GM18526 (cell line): Measurements from ENCODE around the gene SHISA9.

Experiments
- POLR2A ChIP-seq: IDR thresholded peaks from 3 replicates; pipeline ENCODE4 v1.6.1; 2011; ENCODE audit not compliant: insufficient read length; ENCODE audit errors: extremely low read depth

The SHISA9 gene

DNA sequence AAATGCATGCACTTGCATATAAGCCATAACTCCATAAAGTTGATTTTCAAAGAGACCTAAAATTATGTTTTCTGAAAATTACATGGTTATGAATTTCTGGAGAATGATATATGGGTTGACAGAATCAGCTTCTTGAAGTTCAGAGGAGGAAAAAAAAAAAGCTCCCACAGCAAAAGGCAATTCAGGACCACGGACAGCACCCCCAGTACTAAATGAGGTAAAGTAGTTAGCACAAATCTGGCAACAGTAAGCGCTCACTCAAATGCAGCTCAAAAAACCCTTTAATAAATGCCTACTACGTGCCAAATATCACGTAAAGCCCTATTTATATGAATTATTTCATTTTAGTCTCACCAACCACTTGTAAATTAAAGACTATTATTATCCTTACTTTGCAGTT, 135.2 kb downstream of the SHISA9 start:
- no peak for TF ChIP-seq POLR2A

DNA sequence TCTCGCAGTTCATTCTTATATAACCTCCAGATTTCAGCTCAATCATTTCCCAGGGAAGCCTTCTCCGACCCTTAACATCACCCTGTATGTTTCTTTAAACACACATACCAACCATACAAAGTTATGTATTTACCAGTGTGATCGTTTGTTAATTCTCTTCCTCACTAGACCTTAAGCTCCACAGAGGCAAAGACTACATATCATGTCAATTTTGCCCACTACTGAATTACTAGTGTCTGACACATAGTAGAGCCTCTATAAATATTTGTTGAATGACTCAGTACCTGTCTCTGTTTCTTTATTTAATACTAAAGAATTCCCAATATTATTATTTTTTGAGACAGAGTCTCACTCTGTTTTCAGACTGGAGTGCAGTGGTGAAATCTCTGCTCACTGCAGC, 137.2 kb downstream of the SHISA9 start:
- no peak for TF ChIP-seq POLR2A

DNA sequence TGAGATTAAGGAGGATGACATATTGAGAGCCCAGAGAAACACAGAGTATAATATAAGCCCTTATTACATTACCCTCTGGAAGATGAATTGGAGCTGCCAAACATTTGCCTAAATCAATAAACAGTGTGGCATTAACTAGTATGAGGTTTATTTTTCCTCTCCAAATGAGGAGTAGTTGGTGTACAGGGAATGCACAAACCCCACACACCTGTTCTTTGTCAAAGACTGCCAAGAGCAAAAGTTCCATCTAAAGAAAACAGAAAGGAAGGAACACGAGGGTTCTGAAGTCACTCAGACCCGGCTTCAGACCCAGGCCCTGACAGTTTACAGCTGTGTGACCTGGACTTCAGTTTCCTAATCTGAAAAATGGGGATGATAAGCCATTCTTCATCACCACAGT, 138.1 kb downstream of the SHISA9 start:
- TF ChIP-seq POLR2A = no peak

DNA sequence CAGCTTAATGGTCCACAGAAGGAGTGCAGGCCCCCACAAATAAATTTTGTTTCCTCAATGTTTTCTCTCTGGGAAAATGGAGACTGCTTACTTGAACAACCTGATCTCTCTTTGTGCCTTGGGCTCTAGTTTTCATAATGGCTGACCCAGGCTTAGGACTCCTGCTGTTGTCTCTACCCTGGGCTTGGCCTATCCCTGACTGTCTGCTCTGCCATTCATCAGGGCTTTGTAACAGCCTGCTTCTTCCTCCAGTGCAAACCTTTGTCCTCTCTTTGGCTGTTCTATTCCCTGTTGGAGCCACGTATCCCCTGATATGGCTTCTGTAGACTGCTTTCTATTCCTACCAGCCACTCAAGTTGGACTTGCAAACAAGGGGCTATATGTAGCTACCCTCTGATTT, 139.8 kb downstream of the SHISA9 start:
- no peak for TF ChIP-seq POLR2A

DNA sequence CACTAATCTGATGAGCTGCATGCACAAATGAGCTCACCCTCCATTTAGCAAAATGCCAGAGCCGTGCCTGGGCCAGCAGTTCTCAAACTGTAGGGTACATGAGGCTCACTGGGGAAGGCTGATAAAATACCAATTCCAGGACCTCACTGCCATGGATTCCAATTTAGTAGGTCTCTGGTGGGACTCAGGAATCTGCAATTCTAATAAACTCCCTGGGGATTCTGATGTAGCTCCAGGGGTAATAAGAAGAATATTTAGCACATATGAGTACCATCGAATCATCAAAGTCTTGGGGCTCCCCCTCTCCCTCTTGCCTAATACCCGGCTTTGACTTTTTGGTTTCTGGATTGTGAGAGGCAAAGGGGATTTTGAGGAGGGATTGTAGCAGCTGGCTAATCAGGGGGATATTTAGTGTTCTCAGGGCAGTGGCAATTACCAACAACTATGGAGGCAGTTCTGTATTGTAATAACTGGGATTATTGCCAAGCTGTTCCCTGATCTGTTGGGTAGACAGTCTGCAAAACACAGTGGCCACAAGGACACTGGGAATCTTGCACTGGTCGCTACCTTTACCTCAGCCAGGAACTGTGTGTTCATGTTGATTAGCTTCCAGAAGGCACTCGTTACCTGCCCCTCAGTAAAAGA, 140.4 kb downstream of the SHISA9 start:
- TF ChIP-seq POLR2A = no peak

DNA sequence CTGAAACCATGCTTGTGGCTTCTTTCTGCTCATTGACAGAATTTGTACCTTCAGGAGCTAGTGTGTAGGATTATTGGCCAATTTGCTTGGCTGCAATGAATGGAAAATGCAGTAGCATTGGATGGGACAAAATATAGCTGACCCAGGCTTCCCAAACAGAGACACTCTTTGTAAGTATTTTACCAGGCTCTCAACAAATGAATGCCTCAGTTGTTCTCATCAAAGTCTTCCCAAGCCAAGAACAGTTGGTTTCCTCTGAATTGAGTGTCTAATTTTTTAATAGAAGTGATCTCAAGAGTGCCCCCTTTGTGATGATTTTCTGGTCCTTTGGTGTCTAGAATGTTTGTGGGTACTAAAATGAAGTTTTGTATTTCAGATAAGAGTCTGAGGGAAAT, 140.9 kb downstream of the SHISA9 start:
- TF ChIP-seq POLR2A = no peak

DNA sequence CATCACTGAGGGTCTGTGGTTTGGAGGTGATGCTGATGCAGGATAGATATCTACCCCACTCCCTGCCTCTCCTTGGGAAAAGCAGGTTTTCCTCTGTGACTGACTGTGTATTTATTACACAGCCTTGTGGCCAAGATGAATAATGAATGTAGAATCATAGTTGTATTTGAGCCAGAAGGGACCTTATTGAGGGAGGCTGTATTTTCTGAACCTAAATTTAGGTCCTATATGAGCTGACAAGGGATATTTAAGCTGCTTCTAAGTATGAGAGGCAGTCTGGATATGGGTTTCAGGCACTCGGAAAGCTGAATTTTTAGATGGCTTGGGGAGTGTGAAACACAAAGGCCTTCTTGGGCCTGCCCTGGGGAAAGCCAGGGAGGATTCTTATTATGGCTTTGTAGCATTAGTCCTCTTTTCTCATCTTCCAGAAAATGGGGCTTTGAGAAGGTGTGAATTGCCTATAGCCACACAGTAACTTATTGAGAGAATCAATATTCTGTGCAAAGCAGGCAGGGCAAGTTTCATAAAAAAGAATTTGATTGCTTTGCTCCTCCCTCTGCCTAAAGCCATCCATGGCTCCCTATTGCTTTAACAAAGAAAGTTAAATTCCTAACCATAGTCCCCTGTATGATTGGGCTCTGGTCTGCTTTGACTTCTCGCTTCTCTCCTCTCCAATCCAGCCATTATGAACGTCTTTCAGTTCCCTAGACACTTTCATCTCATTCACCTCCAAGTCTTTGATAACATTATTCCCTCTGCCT, 144.8 kb downstream of the SHISA9 start:
- TF ChIP-seq POLR2A = no peak

DNA sequence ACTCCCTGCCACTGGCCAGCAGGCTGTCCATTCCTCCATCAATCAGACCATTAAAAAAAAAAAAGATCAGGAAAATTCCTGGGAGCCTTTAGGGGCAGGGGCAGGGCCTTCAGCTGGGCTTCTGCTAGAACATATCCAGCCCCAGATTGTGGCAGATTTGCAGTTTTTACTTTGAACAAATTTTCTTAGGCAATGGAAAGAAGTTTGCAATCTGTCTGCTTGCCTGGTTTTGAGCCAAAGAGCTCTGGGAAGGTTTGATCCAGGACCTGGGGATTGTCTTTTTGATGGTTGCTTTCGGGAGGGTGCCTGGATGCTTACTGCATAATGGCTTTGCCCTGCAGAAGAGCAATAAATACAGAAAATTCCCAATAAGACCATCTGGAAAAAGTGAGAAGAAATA, 145.9 kb downstream of the SHISA9 start:
- TF ChIP-seq POLR2A = no peak

DNA sequence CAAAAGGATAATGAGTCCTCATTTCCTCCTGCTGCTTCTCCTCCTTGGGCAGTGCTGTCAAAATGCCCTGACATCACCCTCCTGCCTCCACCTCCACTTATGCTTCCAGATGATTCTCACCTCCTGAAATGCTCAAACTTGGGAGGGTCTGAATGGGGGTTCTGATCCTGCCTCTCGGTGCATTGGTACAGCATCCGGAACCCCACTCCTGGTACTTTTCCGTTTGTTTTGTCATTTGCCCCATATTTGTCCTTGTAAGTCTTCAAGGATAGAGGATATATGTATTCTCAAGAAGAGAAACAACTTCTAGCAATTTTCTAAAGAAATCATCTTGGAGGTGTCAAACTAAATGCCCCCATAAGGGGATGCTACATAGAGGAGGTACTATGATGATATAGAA, 148.3 kb downstream of the SHISA9 start:
- no peak for TF ChIP-seq POLR2A

DNA sequence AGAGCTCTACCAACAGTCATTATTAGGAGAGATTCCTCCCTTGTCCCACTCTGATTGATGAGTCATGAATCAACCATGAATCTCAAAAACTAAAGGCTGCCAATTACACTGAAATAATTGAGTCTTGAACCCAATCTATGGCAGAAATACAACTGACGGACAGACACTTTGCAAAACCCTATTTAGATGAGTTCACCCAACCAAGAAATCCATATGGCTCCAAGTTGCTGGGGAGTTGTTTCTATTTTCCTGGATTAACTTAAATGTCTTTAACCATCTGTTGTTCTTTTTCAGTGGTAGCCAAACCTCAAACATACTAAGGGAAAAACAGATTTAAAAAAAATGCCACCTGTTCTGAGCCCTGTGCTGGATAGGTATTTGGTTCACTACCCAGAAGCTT, 151.0 kb downstream of the SHISA9 start:
- no peak for TF ChIP-seq POLR2A

DNA sequence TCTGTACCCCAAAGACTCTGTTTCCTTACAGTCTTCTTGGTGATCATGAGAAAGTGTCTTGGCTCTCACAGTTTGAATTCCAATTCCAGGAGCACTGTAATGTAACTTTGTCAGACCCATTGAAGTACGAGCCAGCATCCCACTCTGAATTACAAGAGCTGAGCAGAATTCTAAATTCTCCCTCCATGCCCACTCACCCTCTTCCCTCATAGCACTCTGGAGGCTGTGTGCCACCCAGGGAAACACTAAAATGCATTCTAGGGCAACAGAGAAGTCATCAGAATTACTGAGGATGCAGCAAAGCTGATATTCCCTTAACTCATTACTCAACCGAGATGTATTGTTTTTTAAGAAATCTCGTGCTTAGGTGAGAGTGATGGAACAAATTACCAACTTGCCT, 154.1 kb downstream of the SHISA9 start:
- TF ChIP-seq POLR2A = no peak

DNA sequence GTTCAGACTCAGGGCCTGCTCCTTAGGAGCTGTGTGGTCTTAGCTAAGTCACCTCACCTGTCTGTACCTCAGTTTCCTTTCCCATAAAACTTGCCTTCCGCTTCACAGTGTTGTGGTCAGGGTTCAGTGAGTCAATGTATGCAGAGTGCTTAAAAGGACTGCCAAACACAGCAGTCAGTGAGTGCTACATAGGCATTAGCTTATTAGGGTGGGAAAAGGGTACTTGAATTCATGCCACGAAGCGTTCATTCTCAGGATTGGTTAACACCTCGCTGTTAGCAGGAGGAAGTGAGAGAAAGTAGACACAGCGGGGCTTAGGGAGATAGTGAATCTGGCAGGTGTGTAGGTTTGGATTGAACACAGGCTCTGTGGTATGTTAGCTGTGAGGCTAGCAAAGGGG, 155.2 kb downstream of the SHISA9 start:
- TF ChIP-seq POLR2A = no peak

DNA sequence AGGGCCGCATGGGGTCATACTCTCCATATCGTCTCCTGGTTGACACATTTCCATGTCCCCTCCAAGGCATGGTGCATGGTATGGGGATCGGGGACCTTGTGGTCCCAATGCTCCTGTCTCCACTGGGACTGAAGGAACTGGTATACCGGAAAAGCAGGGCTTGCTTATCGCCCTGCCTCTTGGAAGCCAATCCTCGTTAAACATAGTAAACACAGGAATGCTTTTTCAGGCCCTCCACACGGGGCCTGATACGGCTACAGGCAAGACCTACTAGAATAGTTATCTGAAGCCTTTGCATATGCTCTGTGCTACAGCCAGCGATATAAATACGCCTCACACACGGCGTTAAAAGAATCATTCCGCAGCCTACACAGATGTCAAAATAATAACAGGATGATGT, 159.5 kb downstream of the SHISA9 start:
- TF ChIP-seq POLR2A = no peak

DNA sequence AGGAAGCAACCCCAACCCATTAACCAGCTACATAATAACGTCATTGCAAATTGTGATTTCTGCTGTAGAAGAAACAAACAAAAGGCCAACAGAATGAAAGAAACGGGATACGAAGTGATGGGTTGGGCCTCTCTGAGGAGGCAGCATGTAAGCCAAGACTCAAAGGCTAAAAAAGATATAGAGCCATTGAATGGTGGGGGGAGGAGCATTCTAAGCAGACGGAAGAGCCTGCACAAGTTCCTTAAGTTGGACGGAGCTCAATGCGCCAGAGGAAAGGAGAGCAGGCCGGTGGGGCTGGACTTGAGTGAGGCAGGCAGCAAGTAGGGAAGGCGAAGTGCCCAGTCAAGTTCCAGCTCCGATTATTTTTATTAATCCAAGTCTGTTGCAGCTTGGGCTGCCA, 160.3 kb downstream of the SHISA9 start:
- no peak for TF ChIP-seq POLR2A

DNA sequence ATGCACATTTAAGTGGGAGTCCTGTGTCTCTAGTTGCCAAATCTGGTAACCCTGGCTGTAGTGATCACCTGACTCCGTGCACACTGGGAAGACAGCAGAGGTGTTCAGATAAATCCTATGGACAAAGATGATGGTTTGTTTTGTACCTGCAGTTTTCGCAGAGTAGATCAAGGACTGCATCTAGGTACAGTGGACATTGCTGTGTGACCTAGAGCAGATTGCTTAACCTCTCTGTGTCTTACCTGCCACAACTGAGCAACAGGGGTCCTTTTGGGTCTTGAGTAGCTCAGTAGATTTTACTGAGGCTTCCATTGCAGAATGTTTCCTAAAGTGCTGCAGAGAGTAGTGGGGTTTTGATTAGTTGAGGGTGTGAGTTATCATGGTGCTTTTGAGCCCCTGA, 160.8 kb downstream of the SHISA9 start:
- no peak for TF ChIP-seq POLR2A

DNA sequence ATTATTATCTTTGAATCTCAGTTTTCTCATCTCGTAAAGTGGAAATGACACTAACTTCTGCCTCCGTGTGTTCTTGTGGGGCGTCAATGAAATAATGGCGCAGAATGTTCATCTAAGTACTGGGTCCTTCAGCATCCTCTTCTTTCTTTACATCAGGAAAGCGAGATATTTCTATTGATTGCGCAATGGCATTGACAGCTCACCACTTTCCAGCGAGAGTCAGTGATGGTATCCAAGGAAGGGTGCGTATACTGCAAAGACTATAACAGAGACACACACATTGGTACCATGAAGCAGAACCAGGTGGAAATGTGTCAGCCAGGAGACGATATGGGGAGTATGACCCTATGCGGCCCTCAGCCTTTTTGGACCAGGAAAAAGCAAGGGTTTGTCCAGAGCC, 162.1 kb downstream of the SHISA9 start:
- no peak for TF ChIP-seq POLR2A

DNA sequence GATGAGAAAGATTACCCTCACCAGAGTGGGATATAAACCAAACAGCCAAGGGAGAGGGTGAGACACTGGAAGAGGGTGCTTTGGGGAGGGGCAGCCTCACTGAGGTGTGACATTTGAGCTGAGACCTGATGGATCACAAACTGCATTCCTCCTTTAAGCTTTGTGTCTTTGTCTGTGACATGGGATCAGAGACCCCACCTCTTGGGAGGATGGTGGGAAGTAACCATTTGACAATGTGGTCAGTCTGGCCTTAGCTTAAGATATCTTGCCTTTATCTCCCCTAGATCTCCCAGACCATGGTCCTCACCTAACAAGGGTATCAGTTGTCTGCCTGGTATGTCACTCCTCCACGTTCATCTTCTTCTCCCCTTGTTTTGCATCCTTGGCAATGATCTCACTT, 163.4 kb downstream of the SHISA9 start:
- no peak for TF ChIP-seq POLR2A
